ENCODE measurements around the gene C2CD2L.
"Not testable (repeated sequence)": the region's sequence is repeated elsewhere in the genome, so short reads cannot be mapped to it uniquely, and the experiment has no call there.

The C2CD2L gene

DNA sequence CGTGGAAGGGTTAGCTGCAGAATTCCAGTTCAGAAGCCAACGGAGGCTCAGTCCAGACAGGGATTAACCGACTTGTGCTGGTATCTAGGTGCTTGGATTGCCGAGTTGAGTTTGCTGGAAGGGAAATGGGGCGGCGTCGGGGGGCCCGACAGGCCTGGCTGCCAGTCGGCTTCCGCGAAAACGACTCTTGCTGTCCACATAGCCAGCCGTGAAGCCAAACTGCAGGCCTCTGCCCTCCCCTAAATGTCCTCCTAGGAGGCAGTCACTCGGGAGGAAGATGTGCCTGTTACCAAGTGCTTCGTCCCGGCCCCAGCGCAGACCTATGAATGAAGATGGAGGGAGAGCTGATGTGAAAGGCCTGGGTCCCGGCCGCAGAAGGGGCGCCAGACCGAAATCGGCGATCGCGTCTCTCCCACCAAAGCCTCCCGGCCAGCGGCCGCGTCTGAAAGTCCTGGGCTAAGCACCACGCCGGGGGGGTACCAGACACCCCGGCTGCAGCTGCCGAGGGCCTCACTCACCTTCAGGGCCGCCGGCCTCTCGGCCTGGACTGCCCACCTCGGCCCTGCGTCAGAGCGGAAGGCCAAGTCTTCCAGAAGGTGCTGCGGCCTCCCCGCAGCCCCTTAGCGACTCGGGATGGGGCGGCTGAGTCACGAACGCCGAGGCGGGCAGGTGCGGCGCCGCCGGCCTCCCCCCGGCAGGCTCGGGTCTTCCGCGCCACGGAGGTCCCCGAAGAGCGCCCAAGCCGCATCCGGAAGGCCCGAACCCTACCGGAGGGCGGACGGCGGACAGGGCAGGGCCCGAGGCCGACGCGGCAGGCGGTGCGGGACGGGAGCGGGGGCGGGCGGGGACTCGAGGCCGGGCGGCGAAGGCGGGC is 13.0 kb upstream of the C2CD2L start:
- DNase-seq = peak; percentile 46

DNA sequence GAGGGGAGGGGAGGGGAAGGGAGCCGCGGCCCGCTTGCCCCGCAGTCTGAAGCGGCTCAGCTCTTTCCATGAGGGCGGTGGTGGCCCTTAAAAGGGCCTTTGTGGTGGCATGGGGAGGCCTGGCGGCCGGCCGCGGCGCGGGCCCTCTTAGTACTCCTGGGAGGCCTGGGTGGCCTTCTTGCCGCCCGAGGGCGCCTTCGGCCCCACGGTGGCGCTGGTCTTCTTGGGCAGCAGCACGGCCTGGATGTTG is 12.4 kb upstream of the C2CD2L start:
- peak; percentile 86 for DNase-seq

DNA sequence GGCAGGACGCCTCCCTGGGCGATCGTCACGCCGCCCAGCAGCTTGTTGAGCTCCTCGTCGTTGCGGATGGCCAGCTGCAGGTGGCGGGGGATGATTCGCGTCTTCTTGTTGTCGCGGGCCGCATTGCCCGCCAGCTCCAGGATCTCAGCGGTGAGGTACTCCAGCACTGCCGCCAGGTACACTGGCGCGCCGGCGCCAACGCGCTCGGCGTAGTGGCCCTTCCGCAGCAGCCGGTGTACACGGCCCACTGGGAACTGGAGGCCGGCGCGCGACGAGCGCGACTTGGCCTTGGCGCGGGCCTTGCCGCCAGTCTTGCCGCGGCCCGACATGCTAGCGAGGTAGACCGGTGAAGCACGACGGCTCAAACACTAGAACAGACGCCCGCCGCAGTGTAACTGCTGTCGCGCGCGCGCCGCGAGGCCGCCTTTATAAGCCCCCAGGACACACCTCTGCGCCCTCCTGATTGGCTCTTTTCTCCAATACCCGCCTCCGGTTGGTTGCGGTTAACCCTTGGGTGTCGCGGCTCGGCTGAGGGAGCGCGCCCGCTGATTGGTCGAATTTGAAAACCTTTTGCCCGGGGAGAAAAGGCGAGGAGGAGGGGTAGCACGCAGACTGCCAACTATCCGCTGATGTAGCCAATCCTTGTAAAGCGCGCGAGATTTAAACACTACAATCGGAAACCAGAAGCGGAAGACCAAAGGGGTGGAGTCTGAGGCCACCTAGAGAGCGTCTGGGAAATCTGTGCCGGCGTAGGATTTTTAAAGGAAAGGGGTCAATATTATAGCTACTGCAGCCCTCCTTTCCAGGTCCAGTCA is 11.9 kb upstream of the C2CD2L start:
- peak; percentile 100 for DNase-seq

DNA sequence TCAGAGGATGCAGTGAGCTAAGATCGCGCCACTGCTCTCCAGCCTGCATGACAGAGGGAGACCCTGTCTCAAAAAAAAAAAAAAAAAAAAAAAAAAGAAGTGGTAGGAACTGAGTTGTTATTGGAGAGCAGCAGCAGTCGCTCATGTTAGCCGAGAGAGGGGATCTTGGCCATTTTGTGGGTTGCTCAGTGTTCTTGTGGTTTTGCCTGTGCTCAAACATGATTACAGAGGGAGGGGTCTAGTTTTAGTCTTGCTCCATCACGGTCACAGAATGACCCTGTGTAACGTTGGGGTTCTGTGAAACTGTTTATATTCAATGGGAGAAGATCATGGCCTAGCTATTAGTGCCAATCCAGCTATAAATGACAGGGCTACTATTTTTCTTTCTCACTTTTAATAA is 7.4 kb upstream of the C2CD2L start:
- DNase-seq = no peak

DNA sequence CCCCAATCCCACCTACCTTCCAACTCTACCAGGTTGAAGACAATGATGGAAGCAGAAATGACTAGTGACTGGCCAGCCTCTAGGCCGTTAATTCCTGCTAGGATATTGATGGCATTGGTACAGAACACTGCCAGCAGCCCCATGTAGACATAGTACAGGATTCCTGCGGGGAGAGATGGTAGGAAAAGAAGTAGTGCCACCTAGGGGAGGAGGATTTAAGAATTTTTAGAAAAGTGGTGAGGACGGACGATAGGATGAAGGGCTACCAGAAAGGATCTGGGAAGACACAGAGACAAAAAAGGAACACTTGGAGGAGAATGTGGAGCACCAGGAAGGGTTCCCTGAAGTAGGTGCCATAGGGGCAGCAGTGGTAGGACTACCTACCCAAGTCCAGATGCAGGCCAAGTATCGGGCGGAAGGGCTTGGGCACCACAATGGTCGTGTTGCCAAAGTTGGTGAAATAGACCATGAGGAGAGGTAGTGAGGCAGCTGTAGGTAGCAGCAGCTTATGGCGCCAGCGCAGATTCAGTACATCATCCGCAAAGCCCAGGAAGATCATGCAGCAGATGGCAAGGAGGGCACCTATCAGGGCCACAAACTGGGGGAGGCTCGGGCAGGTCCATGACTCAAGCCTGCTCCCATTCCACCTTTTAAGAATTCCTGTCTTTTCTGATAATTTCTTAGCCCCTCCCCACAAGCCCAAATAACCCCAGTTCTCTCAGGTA is 6.7 kb upstream of the C2CD2L start:
- DNase-seq = peak; percentile 60

DNA sequence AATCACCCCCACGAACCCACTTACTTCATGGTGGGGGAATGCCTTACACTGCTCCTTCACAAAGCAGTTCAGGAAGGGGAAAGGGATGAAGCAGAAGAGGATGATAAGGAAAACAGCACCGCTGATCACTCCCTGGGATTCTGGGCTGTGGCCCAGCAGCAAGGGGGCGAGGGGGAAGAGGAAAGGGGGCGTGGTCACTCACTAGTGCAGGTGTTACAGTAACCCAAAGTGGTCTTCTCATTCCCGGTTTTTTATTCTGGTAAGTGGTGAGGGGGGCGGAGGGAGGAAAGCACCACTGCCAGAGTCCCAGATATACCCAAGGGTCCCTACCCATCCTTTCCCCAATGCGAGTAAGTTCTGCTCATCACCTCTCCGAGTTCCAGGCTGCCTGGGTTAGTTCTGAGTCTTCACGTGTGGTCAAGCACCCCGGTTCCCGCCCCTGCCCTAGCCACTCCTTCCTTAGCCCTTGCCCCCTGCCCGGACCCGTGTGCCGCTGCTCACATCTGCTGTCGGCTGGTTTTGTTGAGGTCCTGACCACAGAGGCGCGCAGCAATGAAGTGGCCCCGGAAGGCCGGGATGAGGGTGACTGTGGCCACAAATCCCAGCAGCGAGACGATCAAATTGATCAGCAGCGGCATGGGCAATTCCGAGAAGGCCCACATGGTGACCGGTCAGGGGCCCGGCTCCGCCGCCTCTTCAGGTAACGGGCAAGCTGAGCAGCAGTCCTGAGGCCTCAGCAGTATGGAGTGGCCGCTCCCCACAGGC is 6.0 kb upstream of the C2CD2L start:
- DNase-seq = no peak

DNA sequence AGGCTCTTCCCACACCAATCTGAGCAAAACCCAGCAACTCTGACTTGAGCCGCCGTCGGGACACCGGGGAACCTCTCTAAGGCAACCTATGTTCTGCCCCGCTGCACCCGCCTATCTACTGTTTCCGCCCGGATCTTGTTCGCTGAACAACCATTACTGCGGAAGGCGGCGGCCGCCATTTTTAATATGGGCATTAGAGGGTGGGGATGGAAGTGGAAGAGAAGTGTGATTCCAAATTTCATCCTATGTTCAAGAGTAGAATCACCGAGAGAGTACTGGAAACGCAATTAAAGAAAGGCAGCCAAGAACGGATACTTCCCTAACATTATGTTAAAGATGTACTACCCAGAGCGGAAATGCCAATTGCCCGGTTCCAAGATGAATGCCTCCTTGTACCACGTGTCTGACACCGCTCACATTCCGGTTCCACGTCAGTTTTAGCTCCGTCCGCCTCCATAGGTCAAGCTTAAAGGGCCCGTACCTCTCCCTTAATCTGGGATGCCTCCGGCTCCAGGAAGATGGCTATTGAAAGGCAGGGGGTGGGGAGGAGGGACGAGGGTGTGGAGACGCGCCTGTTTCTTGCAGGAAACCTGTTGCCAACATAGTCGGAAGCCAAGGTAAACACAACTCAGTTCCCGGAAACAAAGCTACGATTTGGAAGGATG is 5.3 kb upstream of the C2CD2L start, which contains the start of gene DPAGT1:
TSS of gene DPAGT1 (minus strand) at position 95 of the 665 bp plus-strand sequence. CDS start 198 bp downstream, outside the sequence.
- peak; percentile 97 for DNase-seq

DNA sequence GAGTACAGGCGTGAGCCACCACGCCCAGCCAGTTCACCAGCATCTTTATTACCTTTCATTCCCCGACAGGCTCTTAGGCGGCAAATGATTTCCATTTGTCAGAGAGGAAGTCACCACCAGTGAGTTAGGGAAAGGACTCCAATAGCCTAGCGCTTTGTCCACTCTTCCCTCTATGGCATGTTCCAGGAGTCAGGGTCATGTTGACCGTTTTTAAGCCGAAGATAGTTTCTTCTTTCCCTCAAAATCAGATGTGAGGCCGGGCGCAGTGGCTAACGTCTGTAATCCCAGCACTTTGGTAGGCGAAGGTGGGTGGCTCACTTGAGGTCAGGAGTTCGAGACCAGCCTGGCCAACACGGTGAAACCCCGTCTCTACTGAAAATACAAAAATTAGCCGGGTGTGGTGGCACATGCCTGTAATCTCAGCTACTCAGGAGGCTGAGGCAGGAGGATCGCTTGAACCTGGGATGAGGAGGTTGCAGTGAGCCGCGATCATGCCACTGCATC is 3.9 kb upstream of the C2CD2L start:
- DNase-seq = not testable (repeated sequence)

DNA sequence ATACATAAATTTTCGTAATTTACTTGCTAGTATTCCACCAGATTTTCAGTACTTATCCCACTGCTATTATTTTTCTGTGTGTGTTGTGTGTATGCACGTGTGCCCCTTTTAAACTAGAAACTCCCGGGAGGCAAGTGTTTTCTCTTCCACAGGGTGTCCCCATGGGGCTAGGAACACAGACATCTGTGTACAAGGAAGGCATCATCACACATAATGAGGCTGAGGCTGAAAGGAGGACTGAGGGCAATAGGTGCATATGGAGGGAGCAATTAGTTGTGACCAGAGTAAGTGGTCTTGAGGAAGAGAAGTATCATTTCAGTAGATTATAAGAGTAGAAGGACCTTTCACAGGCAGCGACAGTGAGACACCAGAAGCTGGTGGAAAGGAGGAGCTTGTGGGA is 3.4 kb upstream of the C2CD2L start:
- DNase-seq = no peak

DNA sequence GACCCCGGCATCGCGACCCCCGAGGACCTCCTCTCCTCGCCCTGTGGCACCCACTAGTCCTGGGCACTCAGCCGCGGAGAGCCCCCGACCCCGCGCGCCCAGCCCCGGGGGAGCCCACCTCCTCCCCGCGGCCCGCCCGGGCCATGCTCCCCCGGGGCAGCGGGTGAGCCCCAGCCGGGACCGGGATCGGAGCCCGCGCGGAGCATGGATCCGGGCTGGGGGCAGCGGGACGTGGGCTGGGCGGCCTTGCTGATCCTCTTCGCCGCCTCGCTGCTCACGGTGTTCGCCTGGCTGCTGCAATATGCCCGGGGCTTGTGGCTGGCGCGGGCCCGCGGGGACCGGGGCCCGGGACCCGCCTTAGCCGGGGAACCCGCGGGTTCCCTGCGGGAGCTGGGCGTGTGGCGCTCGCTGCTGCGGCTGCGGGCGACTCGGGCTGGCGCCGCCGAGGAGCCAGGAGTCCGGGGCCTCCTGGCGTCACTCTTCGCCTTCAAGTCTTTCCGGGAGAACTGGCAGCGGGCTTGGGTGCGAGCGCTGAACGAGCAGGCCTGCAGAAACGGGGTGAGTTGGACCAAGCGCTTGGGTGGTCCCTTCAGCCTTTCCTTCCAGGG is 498 bp downstream of the C2CD2L start:
- DNase-seq = no peak

DNA sequence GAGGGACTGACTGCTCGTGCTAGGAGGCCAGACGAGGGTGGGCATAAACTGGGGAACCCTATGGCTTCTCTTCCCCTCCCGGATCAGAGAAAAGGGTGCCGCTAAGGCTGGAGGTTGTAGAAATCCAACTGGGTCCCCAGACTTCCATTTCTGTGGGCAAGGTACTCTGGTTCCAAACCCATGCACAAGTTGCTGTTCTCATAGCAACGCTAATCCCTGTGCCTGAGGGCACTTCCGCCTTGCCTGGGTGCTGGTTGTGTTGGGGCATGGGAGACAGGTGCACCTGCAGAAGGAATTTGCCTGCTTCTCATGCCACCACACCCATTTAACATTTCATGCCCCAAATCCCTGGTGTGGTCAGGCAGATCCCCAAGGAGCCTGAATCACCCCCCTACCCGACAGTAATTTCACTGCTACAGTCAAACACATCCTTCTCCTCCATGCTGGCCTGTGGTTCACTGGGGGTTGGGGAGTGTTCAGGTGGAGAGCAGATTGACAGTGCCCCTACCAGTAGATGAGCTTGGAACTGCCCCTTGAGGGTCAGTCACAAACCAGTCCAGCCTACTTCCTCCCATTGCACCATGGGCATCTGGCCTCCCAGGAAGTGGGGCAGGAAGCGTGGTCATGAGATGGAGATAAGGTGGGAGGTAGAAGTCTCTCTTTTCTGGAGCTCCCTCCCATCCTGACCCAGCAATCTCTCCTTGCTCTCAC is 1.2 kb downstream of the C2CD2L start:
- DNase-seq = no peak

DNA sequence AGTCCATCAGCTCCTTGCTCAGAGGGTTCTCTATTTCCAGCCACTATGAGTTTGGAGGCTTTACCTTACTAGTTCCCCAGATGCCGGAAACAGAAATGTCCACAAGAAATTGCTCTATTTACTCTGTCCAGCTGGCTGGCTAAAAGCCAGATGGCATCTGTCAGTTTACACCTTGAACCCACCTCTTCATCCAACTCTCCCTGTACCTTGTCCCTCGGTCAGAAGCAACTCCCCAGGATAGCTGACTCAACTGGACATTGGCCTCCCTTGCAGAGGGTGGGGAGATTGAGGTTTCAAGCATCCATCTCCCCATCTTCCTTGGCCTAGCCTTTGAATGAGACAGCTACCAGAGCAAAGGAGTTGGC is 1.7 kb downstream of the C2CD2L start:
- DNase-seq = no peak

DNA sequence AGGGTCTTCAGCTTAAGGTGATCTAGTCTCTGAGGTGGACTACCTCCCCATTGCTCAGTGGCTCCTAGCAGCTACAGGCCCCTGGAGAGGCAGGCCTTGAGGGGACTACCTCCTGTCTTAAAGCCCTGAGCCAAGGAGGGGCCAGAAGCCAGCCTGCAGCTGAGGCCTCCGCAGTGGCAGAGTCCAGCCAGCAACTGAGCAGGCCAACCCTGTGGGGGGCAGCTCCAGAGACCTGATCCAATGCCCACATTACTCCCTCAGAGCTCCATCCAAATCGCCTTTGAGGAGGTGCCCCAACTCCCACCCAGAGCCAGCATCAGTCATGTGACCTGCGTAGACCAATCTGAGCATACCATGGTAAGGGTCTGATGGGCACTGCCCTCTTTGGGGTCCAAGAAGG is 2.7 kb downstream of the C2CD2L start:
- DNase-seq = no peak

DNA sequence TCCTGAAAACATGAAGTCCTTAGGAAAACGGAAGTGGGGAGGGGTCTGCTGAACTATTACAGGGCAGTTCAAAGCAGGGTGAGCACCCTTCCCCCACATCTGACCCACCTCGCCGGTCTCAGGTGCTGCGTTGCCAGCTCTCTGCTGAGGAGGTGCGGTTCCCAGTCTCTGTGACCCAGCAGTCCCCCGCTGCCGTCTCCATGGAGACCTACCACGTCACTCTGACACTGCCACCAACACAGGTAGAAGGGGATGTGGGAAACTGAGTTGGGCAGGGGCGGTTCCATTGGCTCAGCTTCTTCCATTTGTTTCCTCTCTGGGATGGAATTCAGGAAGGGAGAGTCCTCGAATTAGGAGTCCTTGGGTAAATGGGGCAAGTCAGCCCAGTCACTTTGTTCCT is 3.3 kb downstream of the C2CD2L start:
- DNase-seq = no peak

DNA sequence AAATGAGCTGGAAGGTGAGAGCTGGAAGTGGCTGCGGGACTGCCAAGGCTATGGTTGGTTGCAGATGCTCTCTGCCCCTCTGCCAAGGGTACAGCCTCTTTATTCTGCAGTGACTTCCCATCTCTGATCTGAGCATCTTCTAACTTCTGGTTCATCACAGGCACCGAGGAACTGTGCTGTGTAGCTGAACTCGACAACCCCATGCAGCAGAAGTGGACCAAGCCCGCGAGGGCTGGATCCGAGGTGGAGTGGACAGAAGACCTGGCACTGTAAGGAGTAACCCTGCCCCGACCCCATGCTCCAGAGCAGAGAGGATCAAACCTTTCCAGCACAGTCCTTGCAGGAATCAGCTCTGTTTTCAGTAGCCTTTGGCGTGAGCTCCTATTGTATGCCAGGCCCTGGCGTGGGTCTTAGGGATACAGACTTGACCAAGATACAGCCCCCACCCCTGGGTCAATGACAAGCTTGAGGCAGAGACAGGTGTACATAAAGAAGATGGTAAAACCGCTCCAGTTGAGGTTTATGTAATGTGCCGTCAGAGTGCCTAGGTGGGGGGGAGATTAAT is 4.3 kb downstream of the C2CD2L start:
- DNase-seq = no peak

DNA sequence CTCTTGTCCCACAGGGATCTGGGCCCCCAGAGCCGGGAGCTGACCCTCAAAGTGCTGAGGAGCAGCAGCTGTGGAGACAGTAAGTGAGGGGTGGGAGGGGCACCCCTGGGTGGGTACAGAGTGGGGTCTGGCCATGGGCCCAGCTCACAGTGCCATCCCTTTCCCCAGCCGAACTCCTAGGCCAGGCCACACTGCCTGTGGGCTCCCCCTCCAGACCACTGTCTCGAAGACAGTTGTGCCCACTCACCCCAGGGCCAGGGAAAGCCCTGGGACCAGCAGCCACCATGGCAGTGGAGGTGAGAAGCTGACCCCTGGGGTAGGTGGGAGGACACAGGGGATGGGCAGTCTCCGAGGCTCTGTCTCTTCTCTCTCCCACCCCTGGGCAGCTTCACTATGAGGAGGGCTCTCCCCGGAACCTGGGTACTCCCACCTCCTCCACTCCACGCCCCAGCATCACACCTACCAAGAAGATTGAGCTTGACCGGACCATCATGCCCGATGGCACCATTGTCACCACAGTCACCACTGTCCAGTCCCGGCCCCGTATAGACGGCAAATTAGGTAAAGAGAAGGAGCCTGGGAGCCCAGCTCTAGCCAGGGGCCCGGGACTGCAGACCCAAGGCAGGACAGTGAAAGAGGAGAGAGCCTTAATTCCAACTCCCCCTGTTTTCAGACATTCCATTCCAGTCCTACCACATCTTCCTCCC is 5.3 kb downstream of the C2CD2L start:
- DNase-seq = no peak

DNA sequence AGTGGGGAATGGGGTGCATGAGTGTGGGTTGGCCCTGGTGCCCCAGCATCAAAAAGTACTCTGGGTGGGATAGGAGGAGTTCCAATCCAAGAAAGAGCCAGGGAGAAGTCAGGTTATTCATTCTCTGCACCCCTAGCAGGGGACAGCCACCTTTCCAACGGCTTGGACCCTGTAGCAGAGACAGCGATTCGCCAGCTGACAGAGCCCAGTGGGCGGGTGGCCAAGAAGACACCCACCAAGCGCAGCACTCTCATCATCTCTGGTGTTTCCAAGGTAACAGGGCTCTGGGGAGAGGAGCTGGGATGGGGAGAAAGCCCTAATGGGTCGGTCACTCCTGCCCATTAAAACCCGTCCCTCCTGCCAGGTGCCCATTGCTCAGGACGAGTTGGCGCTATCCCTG is 6.6 kb downstream of the C2CD2L start:
- no peak for DNase-seq

DNA sequence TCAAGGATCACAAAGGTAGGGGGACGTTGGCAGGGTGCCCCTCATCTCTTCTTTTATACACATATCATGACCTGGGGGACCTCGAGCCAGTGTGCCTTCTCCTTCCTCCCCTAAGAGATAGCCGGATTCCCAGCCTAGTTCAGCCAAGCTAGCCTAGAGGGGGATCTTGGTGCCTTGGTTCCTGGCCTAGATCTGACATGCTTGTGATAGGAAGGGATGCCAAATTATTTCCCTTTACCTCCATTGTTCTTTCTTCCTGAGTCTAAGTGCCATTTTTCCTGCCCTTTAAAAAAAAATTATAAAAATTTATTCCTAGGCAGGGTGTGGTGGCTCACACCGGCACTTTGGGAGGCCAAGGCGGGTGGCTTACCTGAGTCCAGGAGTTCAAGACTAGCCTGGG is 7.2 kb downstream of the C2CD2L start:
- DNase-seq = no peak

DNA sequence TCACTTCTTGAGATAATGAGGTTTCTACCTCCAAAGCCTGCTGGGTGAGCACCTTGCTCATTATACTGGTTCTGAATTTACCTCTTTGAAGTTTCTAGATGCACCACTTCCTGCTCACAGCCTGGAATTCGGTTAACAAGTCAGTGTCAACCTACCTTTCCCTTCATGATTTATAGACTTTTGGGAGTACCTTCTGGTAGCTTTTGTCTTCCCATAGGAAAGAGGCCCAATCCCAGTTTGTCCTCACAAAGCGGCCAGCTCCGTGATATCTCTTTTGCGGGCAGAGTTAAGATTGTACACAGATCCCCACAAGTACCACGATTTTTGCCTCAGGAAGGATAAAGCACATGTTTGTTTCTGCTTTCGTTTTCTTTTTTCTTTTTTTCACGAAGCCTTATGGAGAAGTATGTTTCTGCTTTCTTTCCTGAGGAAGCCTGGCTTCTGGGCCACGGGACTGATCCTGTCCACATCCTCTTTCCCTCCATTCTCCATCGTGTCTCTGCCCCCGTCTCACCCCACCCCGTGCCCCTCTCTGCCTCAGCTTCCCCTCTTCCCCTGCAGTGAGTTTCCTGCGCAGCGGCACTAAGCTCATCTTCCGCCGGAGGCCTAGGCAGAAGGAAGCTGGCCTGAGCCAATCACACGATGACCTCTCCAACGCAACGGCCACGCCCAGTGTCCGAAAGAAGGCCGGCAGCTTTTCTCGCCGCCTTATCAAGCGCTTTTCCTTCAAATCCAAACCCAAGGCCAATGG is 8.5 kb downstream of the C2CD2L start:
- no peak for DNase-seq
